ENCODE measurements around the gene LOXL1.
"Not testable (repeated sequence)": the region's sequence is repeated elsewhere in the genome, so short reads cannot be mapped to it uniquely, and the experiment has no call there.

The LOXL1 gene

GRCh38 chr15:73937726-73938125 is 11.5 kb downstream of the LOXL1 start:
- no peak for DNase-seq (ENCODE audit: extremely low read depth, low read depth)
- TF ChIP-seq CTCF (IDR thresholded peaks at IDR 0.05; ENCODE audit: low read depth, low read length) = no peak

GRCh38 chr15:73938516-73938915 is 12.3 kb downstream of the LOXL1 start:
- DNase-seq (ENCODE audit: extremely low read depth, low read depth) = not testable (repeated sequence)

- no peak for DNase-seq (ENCODE audit: extremely low read depth, low read depth)
- TF ChIP-seq CTCF (IDR thresholded peaks at IDR 0.05; ENCODE audit: low read depth, low read length) = no peak
Measured at GRCh38 chr15:73939138-73939537, 12.9 kb downstream of the LOXL1 start.

GRCh38 chr15:73940061-73940981 is 14.1 kb downstream of the LOXL1 start:
- DNase-seq (ENCODE audit: extremely low read depth, low read depth) = no peak
- no peak for TF ChIP-seq CTCF (IDR thresholded peaks at IDR 0.05; ENCODE audit: low read depth, low read length)

- no peak for TF ChIP-seq CTCF (IDR thresholded peaks at IDR 0.05; ENCODE audit: low read depth, low read length)
- DNase-seq (ENCODE audit: extremely low read depth, low read depth) = peak; percentile 65
Measured at GRCh38 chr15:73941044-73941443, 14.8 kb downstream of the LOXL1 start.

- DNase-seq (ENCODE audit: extremely low read depth, low read depth) = no peak
- TF ChIP-seq CTCF (IDR thresholded peaks at IDR 0.05; ENCODE audit: low read depth, low read length) = no peak
Measured at GRCh38 chr15:73941449-73941848, 15.2 kb downstream of the LOXL1 start.

GRCh38 chr15:73941871-73942635 is 15.8 kb downstream of the LOXL1 start:
- no peak for DNase-seq (ENCODE audit: extremely low read depth, low read depth)

More at GRCh38 chr15:73941871-73942635, 15.8 kb downstream of the LOXL1 start:
- TF ChIP-seq CTCF (IDR thresholded peaks at IDR 0.05; ENCODE audit: low read depth, low read length) = no peak

All from AG09319 (cell line).